HG03196 (cell line): ENCODE data around the gene SETD3.

Experiments
- ATAC-seq: cut with Tn5 transposase; IDR thresholded peaks from one replicate; pipeline ENCODE4 v1.9.1; 2021; ENCODE audit not compliant: unreplicated experiment

SETD3 gene

DNA sequence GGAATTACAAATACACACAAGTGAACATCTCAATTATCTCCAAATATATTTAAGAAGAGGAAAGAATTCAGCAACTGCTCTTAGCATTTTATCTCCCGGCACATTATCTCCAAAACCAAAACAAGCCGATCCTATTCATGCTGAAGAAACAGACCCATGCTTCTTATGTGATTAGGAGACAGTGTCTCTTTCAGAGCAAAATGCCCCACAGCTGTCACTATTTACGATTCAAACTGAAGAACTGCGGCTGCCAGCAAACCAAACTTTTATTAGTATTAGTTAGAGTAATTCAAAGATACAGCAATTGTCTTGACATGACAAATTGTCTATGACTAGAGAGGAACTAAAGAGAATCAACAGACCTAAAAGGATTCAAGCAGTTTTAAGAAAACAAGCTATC, 79.4 kb downstream of the SETD3 start:
- ATAC-seq = no peak

DNA sequence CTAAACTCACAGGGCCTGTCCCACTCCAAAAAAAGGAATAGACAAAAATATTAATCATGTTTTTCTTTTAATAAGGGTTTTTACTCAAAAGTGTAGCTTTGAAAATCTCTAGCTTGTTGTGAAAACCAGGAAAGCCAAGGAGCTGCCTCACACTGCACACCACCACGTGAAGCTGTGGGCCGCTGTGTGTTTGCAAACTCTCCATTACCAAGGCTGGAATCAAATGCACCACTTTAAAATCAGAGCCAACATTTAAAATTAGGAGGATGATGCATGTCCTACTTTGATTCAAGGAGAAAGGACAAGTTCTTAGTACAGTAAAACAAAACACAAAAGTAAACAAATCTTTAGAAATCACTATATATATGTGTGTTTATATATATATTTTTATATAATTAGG, 83.0 kb downstream of the SETD3 start:
- ATAC-seq = no peak

DNA sequence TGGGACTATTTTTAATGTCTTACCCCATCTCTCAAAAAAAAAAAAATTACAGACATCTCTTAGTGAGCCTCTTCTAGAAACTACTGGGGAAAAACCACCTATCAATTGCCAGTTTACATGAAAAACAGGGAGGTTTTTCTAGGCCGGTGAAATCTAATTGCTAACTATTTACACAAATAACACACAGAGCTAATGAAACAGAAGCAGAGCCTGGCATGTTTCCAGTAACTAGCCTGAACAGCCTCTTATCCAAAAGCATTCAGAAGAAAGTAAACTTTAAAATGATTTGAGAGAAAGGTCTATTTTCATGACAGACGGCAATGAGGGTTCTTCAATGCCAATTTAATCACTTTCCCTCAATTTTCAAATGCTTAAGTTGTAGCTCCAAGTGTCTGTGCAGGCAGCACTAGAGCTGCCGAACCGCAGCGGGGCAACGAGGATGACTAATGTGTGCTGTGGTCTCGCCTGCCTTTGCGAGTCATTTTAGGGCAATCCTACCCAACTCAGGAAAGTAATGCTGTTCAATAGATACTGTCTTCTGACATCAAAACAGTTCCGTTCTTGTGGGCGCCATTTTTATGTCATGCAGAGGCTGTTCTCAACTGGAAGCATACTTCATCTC, 84.6 kb downstream of the SETD3 start:
- no peak for ATAC-seq

DNA sequence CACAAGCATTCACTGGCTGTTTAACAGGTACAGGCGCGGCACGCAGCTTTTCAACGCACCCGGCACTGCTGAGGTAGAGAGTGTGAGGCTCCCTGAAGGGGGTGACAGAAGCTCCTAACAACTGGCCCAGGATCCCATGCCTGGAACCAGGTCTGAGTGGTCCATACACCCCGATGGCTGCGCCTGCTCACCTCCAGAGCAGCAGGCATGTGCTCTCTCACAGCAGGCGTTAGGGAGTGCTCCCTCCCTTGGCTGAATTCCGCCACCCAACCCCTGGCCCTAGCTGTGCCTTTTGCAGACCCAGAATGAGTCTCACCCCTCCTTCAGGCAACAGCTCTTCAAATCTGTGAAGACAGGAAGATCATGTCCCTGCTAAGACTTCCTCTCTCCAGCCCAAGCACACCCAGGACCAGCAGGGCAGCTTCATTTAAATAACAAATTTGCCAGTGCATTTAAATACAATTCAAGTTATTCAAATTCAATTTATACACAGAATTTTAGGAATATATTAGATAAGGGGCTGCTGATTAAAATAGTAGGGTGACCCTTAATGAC, 86.0 kb downstream of the SETD3 start:
- ATAC-seq = no peak

DNA sequence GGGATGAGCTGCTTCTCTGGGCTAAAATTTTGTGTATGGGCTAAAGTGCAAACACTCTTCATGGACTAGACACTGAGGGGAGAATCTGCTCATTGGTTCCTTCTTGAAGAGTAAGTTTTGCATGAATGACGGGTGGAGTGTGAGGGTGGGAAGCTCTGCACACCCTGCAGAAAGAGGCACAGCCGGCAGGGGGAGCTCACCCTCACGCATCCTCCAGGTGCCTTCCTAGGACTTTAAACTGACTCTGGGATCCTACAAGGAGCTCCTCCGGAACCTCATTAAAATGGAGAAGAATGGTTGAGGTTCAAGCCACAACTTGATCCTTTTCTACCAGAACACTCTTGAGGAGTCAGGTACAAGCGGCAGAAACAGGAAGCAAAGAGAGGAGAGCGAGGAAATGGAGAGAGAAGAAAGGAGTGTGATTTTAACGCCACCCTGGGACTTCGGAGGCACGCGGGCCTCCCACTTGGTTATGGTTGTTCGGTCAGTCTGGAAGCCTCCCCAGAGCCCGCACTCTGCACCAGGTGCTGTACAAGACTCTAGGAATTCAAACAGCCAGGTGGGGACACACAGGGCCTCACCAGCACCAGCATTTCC, 87.5 kb downstream of the SETD3 start:
- ATAC-seq = peak; percentile 41

DNA sequence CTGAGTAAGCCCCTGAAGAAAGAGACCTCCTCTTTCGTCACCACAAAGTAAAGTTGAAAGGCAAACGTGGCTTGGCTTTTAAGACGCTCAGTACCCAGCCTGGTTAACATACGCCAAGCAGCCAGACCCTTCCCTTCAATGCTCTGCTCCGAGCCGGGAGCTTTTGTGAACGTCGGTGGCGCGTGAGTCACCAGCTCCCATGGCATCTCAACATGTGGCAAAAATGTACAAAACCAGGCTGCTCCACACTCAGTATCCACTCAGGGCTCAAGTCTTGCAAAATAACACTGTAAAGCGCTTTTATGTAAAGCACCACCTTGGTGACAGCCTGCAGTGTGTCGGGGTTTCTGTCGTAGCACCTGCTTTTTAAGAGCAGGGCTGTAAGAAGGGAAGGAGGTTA, 89.0 kb downstream of the SETD3 start:
- ATAC-seq = no peak

DNA sequence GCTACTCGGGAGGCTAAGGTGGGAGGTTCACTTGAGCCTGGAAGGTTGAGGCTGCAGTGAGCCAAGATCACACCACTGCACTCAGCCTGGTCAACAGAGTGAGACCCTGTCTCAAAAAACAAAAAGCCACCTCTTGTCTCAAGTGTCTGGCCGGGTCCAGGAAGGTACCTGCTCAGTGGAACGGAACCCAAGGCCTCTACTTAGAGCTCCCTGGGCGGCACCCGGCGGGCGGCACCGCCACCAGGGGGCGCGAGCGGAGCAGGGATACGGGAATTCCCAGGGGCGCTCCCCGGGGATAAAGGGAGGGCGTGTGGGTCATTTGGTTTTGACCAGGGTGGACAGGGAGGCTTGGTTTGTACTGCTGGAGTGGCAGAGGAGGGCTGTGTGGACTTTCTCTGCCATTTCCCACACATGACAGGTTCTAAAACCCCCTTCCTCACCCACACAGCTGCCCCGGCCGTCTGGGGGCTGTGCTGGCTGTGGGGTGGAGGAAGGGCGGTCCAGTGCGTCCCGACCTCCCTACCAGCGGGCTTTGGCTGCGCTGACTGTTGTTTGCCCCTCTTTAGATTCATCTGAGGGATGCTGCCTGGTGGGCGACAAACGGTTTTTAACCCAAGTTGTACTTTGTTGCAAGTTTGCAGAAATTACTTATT, 91.4 kb downstream of the SETD3 start:
- ATAC-seq = peak; percentile 41

DNA sequence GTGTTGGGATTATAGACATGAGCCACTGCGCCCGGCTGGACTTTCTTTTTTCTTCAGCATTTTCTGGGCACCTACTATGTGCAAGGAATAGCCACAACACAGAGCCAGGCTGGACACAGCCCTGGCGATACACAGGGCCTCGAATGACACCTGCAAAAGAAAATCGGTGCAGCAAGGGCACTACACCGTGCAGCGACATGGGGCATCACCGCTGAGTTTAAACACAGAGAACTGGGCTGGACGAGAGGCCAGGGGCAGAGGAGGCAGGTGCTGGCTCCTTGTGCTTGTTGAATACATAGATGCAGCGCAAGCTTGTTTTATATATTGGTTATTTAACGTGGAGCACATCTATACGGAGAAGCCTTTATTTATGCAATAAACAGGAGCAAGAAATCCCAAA, 92.4 kb downstream of the SETD3 start:
- ATAC-seq = no peak

DNA sequence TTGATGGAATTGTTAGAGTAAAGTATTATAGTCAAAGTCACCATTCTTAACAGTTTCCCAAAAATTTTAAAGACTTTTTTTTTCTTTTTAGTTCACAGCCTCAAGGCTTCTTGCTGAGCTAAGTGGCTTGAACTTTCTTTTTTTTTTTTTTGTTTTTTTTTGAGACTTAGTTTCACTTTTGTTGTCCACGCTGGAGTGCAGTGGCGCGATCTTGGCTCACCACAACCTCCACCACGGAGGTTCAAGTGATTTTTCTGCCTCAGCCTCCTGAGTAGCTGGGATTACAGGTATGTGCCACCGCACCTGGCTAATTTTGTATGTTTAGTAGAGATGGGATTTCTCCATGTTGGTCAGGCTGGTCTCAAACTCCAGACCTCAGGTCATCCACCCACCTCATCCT, 92.8 kb downstream of the SETD3 start:
- ATAC-seq = no peak

DNA sequence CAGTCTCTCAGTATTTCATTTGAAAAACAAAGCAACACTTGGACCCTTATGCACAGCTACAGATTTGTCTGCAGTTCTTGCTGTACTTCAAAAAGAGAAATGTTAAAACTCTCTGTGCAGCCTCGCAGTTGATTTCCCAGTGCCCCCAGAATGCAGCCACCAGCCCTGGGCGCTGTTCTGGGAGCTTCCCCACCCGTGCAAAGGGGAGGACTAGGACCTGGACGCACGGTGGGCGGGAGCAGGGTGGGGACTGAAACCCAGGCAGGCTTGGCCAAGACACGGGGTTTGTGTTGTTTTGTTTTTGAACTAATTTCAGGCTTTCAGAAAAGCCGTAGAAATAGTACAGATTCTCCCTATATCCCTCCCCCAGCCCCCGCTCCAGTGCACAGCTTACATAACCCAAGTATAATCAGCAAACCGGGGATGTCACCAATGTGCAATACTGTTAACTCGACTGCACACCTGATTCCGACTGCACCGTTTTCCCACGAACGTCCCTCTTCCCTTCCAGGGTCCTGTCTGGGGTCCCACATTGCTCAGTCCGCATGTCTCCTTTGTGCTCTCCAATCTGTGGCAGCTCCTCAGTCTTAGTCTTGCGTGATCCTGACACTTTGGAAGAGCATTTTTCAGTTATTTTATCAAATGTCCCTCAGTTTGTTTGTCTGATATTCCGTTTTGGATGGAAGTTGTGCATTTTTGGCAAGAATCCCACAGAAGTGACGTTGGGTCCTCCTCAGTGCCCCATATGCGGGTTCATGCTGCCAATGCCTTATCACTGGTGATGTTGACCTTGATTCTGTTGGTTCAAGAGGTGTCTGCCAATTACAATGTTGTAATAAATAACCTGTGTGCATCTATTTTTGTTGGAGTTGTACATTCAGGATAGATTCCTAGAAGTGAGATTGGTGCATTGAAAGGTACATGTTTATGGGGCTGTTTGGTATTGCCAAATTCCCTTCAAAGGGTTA, 95.9 kb downstream of the SETD3 start:
- ATAC-seq = no peak

DNA sequence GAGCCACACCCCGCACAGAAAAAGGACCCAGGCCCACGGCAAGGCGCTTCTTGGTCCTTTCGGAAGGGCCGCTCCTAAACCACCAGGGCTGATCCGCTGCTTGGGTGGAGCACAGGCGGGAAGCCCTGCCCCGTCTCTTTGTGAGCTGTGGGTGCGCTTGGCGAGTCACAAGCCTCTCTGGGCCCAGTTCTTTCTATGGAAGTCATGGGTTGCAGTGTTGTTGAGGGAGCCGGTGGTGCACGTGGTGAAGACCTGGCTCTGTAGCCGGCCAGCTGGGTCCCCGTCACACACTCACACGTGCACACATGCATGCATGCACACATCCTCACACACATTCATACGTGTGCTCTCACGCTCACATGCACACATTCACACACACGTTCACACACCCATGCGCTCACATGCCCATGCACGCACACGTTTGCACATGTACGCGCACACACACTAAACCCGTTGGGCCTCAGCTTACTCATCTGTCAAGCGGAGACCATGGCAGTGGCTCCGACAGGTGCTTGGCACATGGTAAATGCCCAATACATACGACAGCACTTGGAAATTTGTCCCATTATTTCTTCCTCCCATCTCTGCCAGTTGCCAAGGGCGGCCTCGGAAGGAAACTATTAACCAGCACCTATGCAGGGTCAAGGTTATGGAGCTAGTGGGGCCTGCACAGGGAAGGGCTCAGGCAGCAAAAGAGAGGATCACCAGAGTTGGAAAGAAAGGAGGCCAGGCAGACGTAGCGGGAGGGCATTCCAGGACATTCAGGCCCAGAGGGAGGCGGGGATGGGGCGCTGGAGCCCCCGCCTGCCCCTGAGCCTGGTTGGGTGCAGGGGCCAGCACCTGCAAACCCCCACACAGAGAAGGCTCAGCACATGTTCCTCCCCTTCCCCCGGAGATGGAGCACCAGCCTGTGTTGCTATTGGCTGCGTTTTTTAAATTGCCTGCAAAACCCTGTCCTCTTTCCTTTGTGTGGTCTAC, 96.9 kb downstream of the SETD3 start:
- ATAC-seq = no peak

DNA sequence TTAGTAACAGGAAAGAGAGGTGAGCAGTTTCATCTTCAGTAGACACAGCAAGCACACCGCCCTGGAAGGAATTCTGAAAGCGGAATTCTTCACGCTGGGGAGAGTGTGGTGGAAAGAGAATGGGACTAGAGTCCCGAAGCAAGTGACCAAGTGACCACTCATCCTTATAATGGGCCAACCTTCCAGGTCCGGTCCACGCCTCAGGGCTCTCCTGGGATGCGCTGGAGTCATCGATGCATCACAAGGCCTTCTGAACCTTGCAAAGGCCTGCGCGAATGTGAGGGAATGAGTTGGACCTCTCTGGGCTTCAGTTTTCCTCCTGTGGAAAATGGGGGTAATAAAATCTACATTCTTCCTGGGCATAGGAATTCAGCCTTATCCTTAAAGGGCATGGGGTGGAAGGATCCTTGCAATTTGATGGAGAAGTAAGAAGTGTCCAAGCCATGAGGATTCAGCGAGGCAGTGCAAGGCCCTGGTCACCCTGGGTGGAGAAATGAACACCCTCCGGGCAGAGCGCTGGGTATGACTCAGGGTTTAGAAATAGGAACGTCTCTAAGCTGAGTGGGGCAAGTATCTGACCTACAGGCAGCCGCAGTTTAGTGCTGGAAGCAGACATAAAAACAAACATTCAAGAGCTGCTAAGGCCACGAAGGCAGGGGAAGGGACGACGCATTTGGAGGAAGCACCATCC, 97.7 kb downstream of the SETD3 start:
- ATAC-seq = no peak

DNA sequence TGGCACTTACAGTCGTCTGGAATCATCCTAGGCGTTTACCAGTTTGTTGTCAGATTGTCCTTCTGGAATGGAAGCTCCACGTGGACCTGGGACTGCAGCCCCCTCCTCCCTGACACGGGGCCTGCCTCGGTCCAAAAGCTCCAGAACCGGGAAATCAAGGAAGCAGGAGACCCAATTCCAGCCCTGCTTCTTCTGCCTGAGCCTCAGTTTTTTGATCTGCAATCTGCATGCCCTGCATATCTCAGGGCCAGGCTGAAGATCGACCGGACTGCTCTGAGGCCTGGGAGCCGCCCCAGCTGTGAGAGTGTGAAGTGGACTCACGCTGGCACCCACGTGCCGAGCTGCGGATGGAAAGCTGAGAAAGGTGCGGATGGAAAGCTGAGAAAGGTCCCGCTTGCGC, 98.6 kb downstream of the SETD3 start:
- no peak for ATAC-seq

DNA sequence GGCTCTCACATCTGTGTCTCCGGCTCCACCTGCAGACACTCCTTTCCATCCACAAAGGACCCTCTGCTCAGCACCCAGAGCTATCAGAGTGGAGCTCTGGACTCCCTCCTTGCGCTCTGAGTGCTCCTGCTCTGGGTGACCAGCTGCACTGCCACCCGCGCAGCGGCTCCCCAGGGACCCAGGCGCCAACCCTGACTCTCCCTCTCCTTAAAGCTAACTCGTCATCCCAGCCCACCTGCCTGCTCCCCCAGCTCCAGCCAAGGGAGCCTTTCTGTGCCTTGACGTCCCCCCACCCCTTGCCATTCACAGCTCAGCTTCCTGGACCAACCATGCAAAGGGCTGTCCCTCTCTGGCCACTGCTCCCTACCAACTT, 99.0 kb downstream of the SETD3 start:
- no peak for ATAC-seq

DNA sequence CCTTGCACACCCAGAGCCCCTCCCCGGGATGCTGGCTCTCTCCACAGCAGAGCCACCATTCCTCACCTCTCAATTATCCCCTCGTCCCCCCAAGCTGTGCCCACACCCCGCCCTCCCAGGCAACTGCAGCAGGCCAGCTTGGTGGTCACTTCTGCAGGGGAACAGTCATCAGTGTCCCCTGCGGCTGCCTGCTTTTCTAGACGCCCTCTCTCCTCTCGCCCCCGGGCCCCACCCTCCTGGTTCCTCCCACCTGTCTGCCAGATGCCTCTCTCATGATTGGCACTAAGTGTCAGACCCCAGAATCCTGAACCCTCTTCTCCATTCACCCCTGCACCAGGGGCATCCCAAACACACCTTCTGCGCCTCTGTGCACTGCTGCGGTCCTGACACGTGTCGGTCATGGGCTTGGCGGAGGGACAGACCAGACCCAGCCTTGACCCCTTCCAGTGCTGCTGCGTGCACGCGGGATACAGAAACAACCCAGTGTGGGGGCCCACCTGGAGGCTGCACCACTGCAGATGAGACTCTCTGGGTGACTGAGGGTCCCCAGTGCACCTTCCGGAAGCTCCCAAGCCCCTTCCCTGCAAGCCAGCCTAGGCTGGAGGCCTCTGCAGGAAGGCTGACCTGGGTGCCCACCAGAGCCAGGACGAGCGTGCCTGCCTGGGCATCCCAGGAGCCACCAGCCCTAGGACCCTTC, 99.5 kb downstream of the SETD3 start:
- no peak for ATAC-seq

DNA sequence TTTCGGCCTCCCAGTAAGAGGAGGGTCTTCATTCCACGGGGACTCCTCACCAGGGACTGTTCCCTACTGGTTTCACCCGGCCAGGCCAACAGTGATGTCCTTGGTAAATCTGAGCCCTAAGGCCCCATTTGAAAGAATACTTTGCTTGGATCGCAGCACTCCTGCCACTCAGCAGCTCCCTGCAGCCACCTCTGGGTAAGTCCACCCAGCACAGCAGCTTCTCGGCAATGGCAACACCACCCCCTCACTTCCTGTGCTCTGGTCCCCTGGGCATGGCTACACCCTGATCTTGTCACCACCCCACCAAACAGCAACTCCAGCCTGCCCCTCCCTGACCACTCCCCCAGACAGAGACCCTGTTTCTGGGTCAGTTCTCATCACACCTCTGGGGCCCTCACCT, 100.3 kb downstream of the SETD3 start:
- no peak for ATAC-seq

DNA sequence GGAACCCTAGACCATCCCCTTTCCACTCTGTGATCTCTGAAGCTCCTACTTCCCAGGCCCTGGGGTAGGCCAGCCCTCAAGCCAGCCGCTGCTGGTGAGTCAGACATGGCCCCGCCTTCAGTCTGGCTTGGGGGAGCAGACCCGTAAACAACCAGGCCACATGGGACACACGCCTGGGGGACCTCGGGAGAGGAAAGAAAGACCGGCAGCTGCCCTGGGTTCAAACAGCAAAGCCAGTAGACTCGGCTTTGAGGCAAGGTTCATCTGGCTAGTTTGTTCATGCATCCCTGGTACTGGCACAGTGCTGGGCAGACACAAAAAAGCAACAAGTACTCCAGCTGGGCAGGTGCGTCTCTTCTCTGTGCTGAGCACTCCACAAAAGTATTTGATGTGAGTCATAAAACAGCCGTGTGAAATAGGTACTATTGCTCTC, 101.9 kb downstream of the SETD3 start:
- ATAC-seq = no peak

DNA sequence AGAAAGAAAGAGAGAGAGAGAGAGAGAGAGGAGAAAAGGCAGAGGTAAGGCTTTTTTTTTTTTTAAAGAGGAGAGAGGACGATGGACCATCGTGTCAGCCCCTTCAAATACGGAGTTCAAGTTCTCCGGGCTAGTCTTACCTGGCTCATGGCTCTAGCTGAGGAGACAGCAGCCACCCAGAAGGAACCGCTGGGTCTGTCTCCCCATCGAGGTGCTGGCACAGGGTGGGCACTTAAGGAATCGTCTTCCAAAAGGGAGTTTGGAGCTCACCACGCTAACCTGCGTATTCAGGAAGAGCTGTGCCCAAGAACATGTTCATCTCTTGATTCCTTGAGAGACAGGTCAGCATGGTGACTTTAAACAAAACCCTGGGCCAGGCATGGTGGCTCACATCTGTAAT, 102.7 kb downstream of the SETD3 start:
- no peak for ATAC-seq

DNA sequence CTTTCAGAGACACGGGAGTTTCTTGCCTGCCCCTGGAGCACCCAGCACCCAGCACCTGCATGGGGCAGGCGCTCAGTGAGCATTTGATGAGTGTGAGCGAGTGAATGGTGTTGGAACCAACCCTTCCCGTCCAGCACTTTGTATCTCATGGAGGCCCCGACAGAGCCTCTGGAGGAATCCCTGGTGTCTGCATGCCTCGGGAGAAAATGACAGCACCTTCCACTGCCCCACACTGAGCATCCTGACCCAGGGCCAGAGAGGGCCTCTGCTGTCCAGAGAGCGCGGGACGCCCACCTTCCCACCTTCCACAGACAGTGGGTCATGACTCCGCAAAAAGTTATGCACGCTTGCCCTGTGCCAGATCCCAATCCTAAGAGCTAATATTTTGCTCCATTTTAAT, 105.7 kb downstream of the SETD3 start:
- ATAC-seq = no peak
